Measurements from ENCODE around the gene RAB36. TPM values are rescaled to one million over a fixed set of nuclear protein-coding genes. Genes with fewer than 3 reads are reported as not detected.

The RAB36 gene
- total and polyA plus RNA-seq, 9 donors = 3.9 to 18.7 (median 6.3) TPM

DNA sequence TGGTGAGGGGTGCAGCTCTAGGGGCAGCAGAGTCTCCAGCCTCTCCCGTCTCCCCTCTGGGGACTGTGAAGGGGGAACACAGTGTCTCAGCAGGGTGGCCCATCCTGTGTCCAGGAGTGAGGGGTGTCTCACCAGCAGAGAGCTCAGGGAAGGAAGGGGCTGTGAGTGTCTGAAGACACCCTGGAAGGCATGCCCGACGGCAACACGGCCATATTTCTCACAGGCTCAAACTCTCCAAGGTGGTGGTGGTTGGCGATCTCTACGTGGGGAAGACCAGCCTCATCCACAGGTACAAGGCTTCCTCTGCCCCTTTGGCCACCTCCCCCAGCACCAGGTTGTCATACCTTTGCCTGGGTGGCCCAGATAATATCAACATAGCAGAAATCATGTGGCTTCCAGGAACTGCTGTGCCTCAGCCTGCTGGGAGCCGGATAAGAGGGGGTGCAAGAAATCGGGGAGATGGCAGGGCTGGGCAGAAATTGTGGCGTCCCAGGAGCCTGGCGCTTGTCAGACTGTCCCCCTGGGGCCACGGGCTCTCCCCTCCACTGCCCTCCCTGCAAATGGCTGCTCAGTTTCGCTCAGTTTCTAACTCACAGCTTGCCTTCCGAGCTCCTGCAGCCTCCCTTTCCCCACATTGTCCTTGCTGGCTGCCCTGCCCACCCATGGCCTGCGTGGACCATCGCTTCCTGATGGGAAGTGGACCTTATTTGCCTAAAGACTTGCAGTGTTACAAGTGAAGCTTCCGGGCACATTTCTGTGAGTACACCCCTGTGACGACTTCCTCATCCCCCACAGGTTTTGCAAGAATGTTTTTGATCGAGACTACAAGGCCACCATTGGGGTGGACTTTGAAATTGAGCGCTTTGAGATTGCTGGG is 7.2 kb downstream of the RAB36 start:
- H3K9me3 ChIP-seq = no peaks in the 10 kb centered on the region
- TF ChIP-seq EP300 (IDR thresholded peaks at IDR 0.05) (no peak), POLR2A (IDR thresholded peaks at IDR 0.05) (no peak)
- TF ChIP-seq, protein P1, sequence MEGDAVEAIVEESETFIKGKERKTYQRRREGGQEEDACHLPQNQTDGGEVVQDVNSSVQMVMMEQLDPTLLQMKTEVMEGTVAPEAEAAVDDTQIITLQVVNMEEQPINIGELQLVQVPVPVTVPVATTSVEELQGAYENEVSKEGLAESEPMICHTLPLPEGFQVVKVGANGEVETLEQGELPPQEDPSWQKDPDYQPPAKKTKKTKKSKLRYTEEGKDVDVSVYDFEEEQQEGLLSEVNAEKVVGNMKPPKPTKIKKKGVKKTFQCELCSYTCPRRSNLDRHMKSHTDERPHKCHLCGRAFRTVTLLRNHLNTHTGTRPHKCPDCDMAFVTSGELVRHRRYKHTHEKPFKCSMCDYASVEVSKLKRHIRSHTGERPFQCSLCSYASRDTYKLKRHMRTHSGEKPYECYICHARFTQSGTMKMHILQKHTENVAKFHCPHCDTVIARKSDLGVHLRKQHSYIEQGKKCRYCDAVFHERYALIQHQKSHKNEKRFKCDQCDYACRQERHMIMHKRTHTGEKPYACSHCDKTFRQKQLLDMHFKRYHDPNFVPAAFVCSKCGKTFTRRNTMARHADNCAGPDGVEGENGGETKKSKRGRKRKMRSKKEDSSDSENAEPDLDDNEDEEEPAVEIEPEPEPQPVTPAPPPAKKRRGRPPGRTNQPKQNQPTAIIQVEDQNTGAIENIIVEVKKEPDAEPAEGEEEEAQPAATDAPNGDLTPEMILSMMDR (IDR thresholded peaks at IDR 0.05) = no peak
- no peaks in the 10 kb centered on the region for H3K27me3 ChIP-seq
- H3K36me3 ChIP-seq = no peaks in the 10 kb centered on the region
- intact Hi-C loops (cut with DNase I) = no loop called here
- no peak overlapping the region for H3K27ac ChIP-seq
- WGBS, 3 donors = 87 to 90% (median 88%) methylated on average over 19 of the region's 19 CpGs
- H3K4me3 ChIP-seq = no peak overlapping the region
- no peaks in the 10 kb centered on the region for H3K4me1 ChIP-seq (ENCODE audit: insufficient read depth)
- DNase-seq = no peak

DNA sequence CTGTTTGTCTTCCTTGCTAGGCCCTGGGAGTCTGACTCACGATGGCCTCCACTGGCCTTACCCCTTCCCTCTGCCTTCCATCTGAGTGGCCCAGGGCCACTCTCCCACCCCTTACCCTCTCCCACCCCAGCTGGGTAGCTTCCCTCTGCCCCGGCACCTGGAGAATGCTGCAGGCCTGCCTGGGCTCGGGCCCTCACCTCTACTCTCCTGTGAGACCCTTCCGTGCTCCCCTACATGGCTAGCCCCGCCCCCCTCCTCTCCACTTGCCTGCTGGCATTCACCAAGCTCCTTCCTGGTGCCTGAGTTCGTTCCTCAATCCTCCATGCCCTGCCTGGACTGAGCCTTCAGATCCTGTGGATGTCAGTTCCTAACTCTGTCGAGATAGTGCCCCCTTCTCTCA is 8.7 kb downstream of the RAB36 start:
- 82 to 85% (median 82%) methylated on average over 7 of the region's 7 CpGs for WGBS, 3 donors
- no peak for DNase-seq
- no peaks in the 10 kb centered on the region for H3K9me3 ChIP-seq
- TF ChIP-seq EP300 (IDR thresholded peaks at IDR 0.05) (no peak), POLR2A (IDR thresholded peaks at IDR 0.05) (no peak)
- TF ChIP-seq, protein P1 (IDR thresholded peaks at IDR 0.05) = no peak
- no peaks in the 10 kb centered on the region for H3K27me3 ChIP-seq
- no peak overlapping the region for H3K27ac ChIP-seq
- H3K36me3 ChIP-seq = no peaks in the 10 kb centered on the region
- H3K4me3 ChIP-seq = no peak overlapping the region
- intact Hi-C loops (cut with DNase I) = no loop called here
- H3K4me1 ChIP-seq (ENCODE audit: insufficient read depth) = no peaks in the 10 kb centered on the region

- 88 to 92% (median 91%) methylated on average over 5 of the region's 5 CpGs for WGBS, 3 donors
- no peaks in the 10 kb centered on the region for H3K9me3 ChIP-seq
- H3K4me1 ChIP-seq (ENCODE audit: insufficient read depth) = no peaks in the 10 kb centered on the region
- H3K4me3 ChIP-seq = no peak overlapping the region
- intact Hi-C loops (cut with DNase I) = no loop called here
- TF ChIP-seq EP300 (IDR thresholded peaks at IDR 0.05) = no peak
- TF ChIP-seq, protein P1 (IDR thresholded peaks at IDR 0.05) = no peak
- TF ChIP-seq POLR2A (IDR thresholded peaks at IDR 0.05) = no peak
- no peak for DNase-seq
- H3K27ac ChIP-seq = no peak overlapping the region
- H3K27me3 ChIP-seq = no peaks in the 10 kb centered on the region
- H3K36me3 ChIP-seq = no peaks in the 10 kb centered on the region
Measured at GRCh38 chr22:23154461-23154860, 9.2 kb downstream of the RAB36 start.

DNA sequence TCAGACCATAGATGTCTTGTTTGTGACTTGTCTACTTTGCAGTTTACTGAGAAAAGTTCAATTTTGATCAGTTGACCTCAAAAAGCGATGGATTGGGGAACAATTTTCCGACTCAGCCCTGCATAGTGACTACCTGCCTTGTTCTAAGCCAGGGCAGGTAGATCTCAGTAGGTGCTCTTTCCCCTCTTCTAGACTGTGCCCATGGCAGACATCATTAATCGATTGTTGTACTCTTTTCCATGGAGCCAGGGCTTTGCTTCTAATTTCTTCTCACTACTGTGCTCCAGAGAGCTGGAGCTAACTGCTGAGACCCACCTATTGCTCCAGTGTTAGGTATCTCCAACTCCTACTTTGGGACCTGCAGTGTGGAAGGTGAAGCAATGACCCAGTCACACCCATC is 9.9 kb downstream of the RAB36 start:
- intact Hi-C loops (cut with DNase I) = no loop called here
- Histone ChIP-seq H3K4me3 (no peak overlapping the region), H3K27ac (no peak overlapping the region), H3K9me3 (no peaks in the 10 kb centered on the region), H3K36me3 (no peaks in the 10 kb centered on the region), H3K4me1 (ENCODE audit: insufficient read depth) (no peaks in the 10 kb centered on the region), H3K27me3 (no peaks in the 10 kb centered on the region)
- WGBS, 3 donors = 93 to 96% (median 95%) methylated on average over 3 of the region's 3 CpGs
- no peak for TF ChIP-seq POLR2A (IDR thresholded peaks at IDR 0.05)
- no peak for DNase-seq

GRCh38 chr22:23155831-23156230 is 10.6 kb downstream of the RAB36 start:
- H3K9me3 ChIP-seq = no peaks in the 10 kb centered on the region

More at GRCh38 chr22:23155831-23156230, 10.6 kb downstream of the RAB36 start:
- WGBS, 3 donors = 91 to 95% (median 94%) methylated on average over 9 of the region's 9 CpGs
- intact Hi-C loops (cut with DNase I) = no loop called here
- DNase-seq = no peak
- H3K27me3 ChIP-seq = no peaks in the 10 kb centered on the region
- no peaks in the 10 kb centered on the region for H3K36me3 ChIP-seq
- H3K4me1 ChIP-seq (ENCODE audit: insufficient read depth) = no peaks in the 10 kb centered on the region
- TF ChIP-seq, protein P1 (IDR thresholded peaks at IDR 0.05) = no peak
- TF ChIP-seq POLR2A (IDR thresholded peaks at IDR 0.05) (no peak), EP300 (IDR thresholded peaks at IDR 0.05) (no peak)
- H3K27ac ChIP-seq = no peak overlapping the region
- no peak overlapping the region for H3K4me3 ChIP-seq

Data from ovary (tissue), 9 donors.